Dendritic cell treated with granulocyte-macrophage colony-stimulating factor and Interleukin-4, amounts not matched to agents 40 ng/mL and 50 ng/mL, for 4 days (primary cell): Measurements from ENCODE around the gene PPA2.
A peak's percentile ranks its signal among the peaks of the same experiment; 100 is the strongest.

Source experiments
- H3K27ac Mint-ChIP-seq: one replicate; pipeline ENCODE4 v1.8.0; 2022; ENCODE audit warnings: mild to moderate bottlenecking, mixed read lengths
- H3K27me3 Mint-ChIP-seq: one replicate; pipeline ENCODE4 v1.8.0; 2022; ENCODE audit warnings: mild to moderate bottlenecking, mixed read lengths
- H3K36me3 Mint-ChIP-seq: one replicate; pipeline ENCODE4 v1.8.0; 2022; ENCODE audit warnings: low read depth, mixed read lengths
- H3K4me1 Mint-ChIP-seq: one replicate; pipeline ENCODE4 v1.8.0; 2022; ENCODE audit warnings: low read depth, mixed read lengths
- H3K4me3 Mint-ChIP-seq: one replicate; pipeline ENCODE4 v1.8.0; 2022; ENCODE audit warnings: mild to moderate bottlenecking, moderate library complexity, mixed read lengths
- H3K9me3 Mint-ChIP-seq: one replicate; pipeline ENCODE4 v1.8.0; 2022; ENCODE audit warnings: mixed read lengths
- intact Hi-C: fragments of 100-400 bp; cut with micrococcal nuclease; formaldehyde crosslinking; loops from one replicate; pipeline ENCODE4 v1.15.0; 2022

The PPA2 gene

DNA sequence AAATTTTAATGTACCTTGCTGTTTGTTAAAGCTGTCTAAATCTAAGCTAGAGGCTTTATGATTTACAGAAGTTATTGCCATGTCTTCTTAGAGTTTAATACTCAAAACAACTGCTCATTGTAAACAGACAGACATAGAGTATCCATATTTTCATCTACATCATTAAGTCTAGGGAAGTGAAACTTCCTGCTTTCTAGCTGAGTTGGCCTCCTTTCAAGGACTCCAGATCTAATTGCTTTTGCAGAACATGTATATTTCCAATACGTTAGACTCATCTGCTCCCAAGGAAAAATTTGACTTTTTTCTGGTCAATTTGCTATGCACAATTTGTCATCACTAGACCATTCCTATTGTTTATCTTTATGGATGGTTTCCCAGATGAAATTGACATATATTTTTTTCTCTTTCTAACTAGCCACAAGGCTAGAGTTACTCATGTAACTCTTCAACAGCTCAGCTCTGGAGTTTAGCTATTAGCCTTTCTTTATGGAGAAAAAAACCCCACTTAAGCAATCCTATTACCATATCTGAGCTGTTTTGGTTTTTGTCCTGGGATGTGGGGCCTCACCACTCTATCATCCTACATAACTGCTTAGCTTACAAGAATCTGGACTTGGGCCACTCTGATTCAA lies 122.9 kb downstream of the PPA2 start:
- no peaks in the 10 kb centered on the region for H3K27me3 Mint-ChIP-seq
- no peak overlapping the region for H3K4me3 Mint-ChIP-seq
- peak overlapping the region; percentile 41 for H3K27ac Mint-ChIP-seq
- H3K9me3 Mint-ChIP-seq, result no peaks in the 10 kb centered on the region
- peaks cover 24% of the 10 kb centered on the region for H3K4me1 Mint-ChIP-seq
- intact Hi-C loops, result no loop called here
- peaks cover 8% of the 10 kb centered on the region for H3K36me3 Mint-ChIP-seq

DNA sequence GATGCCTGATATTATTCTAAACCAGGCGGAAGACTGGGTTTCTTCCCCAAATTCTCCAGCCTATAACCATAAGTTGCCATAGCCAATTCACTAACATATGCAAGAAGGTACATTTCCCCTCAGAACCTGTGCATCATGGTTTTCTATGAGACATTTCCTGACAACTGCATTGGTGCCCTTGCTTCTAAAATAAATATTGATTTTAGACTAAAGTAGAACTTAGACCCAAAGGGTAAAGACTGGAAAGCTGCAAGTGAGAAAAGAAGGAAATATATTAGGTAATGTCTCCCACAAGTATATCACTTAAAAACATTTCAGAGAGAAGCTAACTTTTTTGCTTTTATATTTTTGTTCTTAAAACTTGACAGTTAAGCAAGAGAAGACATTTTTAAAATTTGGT lies 125.1 kb downstream of the PPA2 start:
- intact Hi-C loops, result loop anchor here (10.0 kb wide), 1 partner anchor 54 kb away; no protein-coding TSS in a partner anchor
- Mint-ChIP-seq H3K27me3 (no peaks in the 10 kb centered on the region), H3K9me3 (no peaks in the 10 kb centered on the region), H3K4me1 (peaks cover 32% of the 10 kb centered on the region), H3K36me3 (peaks cover 8% of the 10 kb centered on the region), H3K4me3 (no peak overlapping the region), H3K27ac (no peak overlapping the region)

DNA sequence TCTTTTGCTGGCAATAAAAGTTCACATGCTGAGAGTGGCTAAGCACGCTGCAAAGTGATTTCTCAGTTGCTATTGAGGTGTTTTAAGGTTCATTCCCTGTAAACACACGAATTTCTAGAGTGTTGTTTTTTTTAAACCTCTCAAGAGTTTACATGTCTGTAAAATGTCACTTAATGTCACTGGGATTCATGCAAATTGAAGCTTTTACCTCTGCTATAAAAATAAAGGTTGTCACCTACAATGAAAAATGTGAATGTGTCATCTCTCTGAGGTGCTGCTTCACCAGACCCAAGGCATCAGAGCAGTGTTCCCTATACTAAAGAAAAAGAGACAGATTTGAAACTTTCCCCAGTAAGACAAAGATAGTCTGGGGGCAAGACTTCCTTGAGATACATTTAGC lies 127.0 kb downstream of the PPA2 start:
- no peaks in the 10 kb centered on the region for H3K27me3 Mint-ChIP-seq
- peaks cover 8% of the 10 kb centered on the region for H3K36me3 Mint-ChIP-seq
- H3K4me1 Mint-ChIP-seq, result peaks cover 17% of the 10 kb centered on the region
- H3K27ac Mint-ChIP-seq, result no peak overlapping the region
- H3K4me3 Mint-ChIP-seq, result no peak overlapping the region
- intact Hi-C loops, result loop anchor here (10.0 kb wide), 1 partner anchor 52 kb away; no protein-coding TSS in a partner anchor
- no peaks in the 10 kb centered on the region for H3K9me3 Mint-ChIP-seq

DNA sequence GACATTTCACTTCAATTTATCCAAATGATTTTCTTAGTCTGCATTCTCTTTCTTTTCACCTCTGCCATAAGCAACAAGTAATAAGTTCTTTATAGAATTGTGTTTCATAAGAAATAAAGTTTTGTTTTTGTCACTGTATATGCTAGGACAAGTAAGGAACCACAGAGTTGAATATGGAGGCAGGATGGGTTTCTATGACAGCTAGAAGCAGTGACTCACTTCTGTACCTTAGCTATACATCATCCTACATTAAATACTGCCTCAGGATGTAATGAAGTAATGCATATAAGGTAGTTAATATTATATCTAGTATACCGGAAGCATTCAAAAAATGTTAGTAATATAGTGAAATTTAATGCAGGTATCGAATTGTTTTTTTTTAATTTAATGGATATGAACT lies 128.0 kb downstream of the PPA2 start:
- Mint-ChIP-seq H3K9me3 (no peaks in the 10 kb centered on the region), H3K27ac (no peak overlapping the region), H3K27me3 (no peaks in the 10 kb centered on the region), H3K36me3 (peaks cover 8% of the 10 kb centered on the region), H3K4me3 (no peak overlapping the region), H3K4me1 (peaks cover 13% of the 10 kb centered on the region)
- intact Hi-C loops, result loop anchor here (10.0 kb wide), 1 partner anchor 51 kb away; no protein-coding TSS in a partner anchor

DNA sequence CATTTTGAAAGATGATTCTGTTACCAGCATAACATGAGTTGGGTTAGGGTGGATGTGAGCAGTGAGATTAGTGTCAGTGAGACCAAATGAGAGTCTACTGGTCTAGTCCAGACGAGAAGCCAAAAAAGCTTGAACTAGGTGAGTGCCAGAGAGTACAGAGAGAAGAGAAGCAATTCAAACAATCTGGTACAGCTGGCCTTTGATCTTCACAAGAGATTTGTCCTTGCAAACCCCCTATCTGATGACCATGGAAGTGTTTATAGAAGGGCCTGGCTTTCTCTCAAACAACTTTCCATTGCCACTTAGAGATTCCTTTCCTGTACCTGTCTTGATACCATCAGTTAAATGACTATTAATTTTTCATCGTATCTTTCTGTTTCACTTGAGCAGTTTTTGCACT lies 128.5 kb downstream of the PPA2 start:
- no peaks in the 10 kb centered on the region for H3K27me3 Mint-ChIP-seq
- H3K9me3 Mint-ChIP-seq, result no peaks in the 10 kb centered on the region
- intact Hi-C loops, result loop anchor here (10.0 kb wide), 1 partner anchor 51 kb away; no protein-coding TSS in a partner anchor
- H3K4me1 Mint-ChIP-seq, result peaks cover 8% of the 10 kb centered on the region
- H3K36me3 Mint-ChIP-seq, result peaks cover 8% of the 10 kb centered on the region
- no peak overlapping the region for H3K4me3 Mint-ChIP-seq
- H3K27ac Mint-ChIP-seq, result no peak overlapping the region

DNA sequence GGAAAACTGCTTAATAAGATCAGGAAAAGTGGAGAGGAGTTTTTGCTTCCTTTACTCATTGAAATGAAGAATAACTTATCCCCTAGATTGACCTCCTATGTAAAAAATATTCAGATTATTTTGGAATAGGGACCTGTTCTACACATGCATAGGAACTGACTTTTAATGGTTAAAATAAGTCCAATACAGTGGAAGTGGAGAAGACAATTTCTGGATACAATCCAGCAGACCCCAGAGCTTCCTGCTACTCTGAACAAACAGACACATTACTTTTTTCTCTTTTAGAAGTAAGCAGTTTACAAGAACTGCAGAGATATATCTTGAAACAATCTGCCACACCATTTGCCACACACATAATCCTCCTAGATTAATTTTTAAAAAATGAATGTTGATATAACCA lies 129.7 kb downstream of the PPA2 start:
- Mint-ChIP-seq H3K9me3 (no peaks in the 10 kb centered on the region), H3K4me1 (peaks cover 8% of the 10 kb centered on the region), H3K36me3 (peaks cover 8% of the 10 kb centered on the region), H3K27ac (no peak overlapping the region), H3K4me3 (no peak overlapping the region), H3K27me3 (no peaks in the 10 kb centered on the region)
- intact Hi-C loops, result loop anchor here (10.0 kb wide), 1 partner anchor 49 kb away; no protein-coding TSS in a partner anchor

DNA sequence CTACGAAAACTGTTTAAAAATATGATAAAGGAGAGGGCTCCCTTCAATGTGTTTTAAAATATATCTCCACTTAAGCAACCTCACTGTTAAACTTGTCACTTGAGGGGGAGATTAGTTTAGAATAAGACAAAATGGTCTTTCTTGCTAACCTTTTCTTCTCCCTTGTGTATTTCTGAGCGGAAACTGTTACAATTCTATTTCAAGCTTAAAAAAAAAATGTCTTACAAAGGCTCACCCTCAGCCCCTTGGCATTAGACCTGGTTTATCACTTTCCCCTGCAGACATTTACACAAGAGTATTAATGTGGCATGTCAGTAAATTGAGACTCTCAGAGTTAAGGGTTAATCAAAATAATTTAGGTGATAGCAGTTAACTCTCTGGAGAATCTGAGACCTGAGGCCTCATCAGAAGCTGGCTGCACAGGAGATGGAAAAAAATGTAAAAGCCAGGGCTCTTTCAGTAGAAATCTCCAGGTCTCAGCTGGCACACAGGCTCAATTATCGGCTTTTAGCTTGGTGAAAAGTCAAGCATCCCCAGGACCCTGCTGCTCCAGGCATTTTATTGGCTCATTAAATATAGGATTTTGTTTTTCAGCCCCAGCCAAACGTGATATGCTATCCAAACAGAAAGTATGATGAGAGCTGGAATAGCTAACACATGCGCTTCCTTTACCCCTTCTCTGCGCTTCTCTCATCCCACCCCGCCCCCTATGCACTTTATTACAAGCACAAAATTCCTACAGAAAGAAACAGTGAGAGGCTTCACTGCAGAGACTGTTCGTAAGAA lies 130.5 kb downstream of the PPA2 start:
- Mint-ChIP-seq H3K4me3 (no peak overlapping the region), H3K27me3 (no peaks in the 10 kb centered on the region), H3K36me3 (peaks cover 8% of the 10 kb centered on the region), H3K4me1 (peaks cover 8% of the 10 kb centered on the region), H3K27ac (no peak overlapping the region), H3K9me3 (no peaks in the 10 kb centered on the region)
- intact Hi-C loops, result loop anchor here (10.0 kb wide), 1 partner anchor 49 kb away; no protein-coding TSS in a partner anchor

DNA sequence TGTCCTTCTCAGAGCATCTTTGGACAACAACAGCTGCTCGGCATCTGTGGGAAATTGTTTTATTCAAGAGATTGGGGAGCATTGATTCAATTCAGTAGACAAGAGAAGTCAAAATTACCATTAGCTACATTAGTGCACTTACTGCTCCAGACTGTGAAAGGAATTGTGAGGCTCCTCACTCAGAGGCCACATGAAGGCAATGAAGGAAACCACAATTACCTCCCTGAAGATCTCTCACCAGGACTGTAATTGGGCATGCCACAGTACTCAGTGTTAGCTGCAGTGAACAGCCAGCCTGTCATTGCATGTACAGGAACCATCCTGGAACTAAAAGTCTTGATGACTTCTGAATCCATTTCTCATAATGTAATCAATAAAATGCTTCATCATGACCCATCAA lies 144.8 kb downstream of the PPA2 start:
- Mint-ChIP-seq H3K9me3 (no peaks in the 10 kb centered on the region), H3K4me3 (no peak overlapping the region)
- intact Hi-C loops, result no loop called here

DNA sequence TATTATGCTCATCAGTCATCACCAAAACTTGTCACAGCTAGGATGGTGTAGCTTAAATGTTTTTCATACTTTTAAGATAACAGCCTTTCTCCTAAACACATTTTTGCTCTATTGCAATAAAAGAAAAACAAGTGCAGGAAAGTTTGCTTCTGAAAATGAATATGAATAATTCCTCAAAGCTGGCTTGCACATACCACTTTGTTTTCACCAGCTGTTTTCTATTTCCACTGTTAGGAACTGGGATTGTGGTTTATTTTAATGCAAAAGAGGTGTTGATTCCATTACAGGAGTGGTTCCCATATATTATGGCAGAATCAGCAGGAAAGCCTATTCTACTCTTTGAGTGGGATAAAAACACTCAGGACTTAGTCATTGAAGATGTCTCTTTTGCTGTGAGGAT lies 145.9 kb downstream of the PPA2 start:
- Mint-ChIP-seq H3K9me3 (no peaks in the 10 kb centered on the region), H3K36me3 (no peaks in the 10 kb centered on the region), H3K4me3 (no peak overlapping the region), H3K27me3 (no peaks in the 10 kb centered on the region), H3K4me1 (peaks cover 14% of the 10 kb centered on the region), H3K27ac (no peak overlapping the region)
- intact Hi-C loops, result no loop called here

More for the DNA sequence above, 144.8 kb downstream of the PPA2 start:
- Mint-ChIP-seq H3K27ac (no peak overlapping the region), H3K4me1 (peaks cover 14% of the 10 kb centered on the region), H3K36me3 (peaks cover 3% of the 10 kb centered on the region), H3K27me3 (no peaks in the 10 kb centered on the region)

DNA sequence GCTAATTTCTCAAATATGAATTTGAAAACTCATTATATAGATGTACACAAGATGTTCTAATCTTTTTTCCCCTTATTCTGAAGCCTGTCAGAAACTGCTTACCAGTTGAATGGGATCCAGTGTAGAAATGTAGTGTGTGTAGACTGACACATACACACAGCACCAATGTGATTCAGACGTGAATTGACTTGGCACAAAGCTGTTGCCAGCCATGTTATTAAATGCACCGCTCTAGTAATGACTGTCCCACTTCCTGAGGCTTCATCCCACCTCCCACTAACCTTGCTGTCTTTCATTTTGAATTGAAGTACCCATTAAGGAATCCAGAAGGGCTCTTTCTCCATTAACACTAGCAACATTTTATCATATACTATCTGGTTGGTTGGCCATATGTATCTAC lies 146.6 kb downstream of the PPA2 start:
- H3K4me1 Mint-ChIP-seq, result peaks cover 14% of the 10 kb centered on the region
- intact Hi-C loops, result no loop called here
- no peak overlapping the region for H3K27ac Mint-ChIP-seq
- no peaks in the 10 kb centered on the region for H3K9me3 Mint-ChIP-seq
- H3K27me3 Mint-ChIP-seq, result no peaks in the 10 kb centered on the region
- H3K36me3 Mint-ChIP-seq, result no peaks in the 10 kb centered on the region
- no peak overlapping the region for H3K4me3 Mint-ChIP-seq
